ENCODE measurements around the gene TBCD.
A peak's percentile ranks its signal among the peaks of the same experiment; 100 is the strongest.

TBCD gene

GRCh38 chr17:82858376-82859126, 106.7 kb downstream of the TBCD start:
- no peak for DNase-seq (ENCODE audit: low read depth)

DNA sequence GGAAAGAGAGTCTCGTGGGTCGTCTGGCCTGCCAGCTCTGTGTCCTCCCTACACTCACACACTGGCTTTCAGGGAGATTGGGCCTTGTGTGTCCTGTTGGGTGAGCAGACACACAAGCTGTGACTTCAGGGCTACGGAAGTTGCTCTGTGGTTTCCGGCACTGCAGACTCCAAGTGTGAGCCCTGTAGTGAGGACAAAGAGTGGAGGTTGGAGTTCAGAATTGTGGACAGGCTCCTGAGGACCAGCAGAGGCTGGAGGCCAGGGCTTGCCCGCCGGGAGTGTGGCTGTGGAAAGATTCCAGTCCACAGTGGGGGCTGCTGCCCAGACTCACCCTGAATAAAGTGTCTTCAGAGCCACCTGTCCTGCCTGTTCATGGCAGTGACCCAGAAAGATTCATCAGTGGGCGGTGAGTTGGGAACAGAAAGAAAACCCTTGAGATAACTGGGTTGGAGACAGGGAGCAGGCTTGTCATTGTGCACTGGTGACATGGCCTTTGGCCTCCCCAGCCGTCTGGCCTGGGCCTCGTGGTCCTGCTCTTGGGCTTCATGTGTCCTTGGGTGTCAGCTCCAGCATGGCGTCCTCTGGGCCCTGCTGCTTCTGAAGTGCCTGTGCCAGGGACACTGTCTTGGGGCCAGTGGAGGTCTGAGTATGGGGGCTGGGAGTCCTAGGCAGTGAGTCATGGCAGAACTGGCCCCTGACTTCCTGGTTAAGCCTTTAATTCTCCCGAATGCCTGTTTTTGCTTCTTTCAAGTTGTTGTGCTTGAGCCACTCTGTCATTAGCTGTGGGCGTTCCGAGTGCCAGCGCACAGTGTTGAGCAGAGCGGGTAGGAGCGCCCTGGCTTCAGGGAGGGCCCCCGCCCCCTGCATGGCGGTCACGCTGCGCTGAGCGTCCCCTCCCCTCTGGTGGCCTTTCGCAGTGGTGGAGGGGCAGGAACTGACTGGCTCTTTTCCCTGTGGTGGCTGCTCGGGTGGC, 107.9 kb downstream of the TBCD start:
- DNase-seq (ENCODE audit: low read depth) = no peak

DNA sequence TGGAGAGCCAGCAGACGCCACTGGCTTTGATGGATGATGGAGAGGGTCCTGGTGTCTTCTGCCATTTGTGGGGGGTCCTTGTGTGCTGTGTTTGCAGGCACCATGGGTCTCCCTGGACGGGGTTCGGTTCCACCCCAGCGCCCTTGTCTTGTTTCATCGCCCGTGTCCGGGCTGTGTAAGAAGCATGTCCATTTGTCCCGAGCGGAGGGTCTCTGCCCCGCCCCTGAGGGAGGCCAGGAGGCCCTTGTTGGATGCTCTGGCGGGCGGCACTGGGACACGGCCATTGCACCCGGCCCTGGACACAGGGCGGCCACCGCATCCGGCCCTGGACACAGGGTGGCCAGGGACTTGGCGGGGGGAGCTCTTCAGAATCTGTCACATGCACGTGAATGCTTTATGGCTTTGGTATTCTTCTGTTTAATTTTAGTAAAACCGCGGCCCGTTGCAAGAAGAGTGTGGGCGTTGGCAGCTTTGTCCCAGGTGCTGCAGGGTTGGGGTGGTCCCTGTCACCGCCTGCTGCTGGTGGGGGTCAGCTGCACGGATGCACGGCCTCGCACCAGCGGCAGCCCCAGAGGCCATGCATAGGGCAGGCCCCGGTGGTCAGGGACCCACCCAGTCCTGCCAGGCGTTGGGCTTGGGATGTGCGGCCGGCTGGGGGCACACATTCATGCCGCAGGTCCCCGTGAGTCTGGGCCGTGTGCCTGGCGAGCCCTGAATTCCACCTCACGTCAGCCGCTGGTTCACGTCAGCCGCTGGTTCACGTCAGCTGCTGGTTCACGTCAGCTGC, 108.9 kb downstream of the TBCD start:
- DNase-seq (ENCODE audit: low read depth) = no peak

GRCh38 chr17:82861393-82861775, 109.5 kb downstream of the TBCD start:
- DNase-seq (ENCODE audit: low read depth) = no peak

- DNase-seq (ENCODE audit: low read depth) = no peak
Observed at GRCh38 chr17:82862191-82862590, 110.3 kb downstream of the TBCD start.

DNA sequence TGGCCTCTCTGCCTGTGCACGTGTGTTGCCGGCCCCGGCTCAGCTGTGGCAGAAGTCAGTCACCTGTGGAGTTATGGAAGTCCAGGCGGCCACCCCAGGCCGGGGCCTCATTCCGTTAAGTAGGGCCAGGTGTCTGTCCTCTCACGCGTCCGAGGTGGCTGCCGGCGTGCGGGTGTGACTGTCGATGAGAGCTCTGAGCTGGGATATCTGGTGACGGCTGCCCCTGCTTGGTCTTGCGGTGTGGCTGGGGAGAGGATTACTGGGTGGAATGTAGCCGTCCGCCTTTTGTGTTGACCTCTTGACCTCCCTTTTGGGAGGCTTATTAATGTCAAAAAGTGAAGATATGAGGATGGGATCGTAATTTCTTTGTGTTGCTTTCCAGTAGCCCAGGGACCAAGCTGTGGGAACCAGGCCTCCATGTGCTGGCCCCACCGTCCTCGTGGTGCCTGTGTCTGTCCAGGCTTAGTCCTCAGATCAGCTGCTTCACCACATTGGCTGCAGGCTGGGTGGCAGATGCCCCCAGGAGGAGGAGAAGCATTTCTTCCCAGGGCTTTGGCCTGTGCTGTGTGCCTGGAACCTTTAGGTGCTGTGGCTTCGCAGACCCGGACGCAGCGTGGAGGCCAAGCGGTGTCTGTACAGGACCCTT, 111.0 kb downstream of the TBCD start:
- no peak for DNase-seq (ENCODE audit: low read depth)

DNA sequence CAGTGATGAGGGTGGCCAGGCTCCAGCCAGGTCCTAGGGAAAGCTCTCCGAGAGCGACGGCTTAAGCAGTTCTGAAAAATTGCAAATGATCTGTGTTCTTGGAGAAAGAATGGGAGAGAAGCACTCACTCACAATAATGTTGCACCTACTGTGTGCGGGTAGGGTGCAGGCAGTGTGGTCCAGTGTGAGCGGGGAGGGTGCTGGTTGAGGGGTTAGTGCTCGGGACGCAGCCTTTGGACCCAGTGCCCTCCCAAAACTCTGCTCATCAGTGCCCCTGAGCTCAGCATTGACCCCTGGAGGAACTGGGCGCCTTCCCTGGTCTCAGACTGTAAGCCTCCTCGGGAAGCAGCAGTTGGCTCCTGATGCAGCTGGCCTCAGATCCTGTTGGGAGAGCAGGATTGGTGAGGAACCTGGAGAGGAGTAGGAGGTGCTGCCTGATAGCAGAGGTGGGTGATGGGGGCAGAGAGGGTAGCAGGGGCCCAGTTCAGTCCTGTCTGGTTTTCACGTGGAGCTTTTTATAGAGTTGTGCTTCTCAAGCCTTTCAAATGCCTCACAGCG, 111.6 kb downstream of the TBCD start:
- no peak for DNase-seq (ENCODE audit: low read depth)

DNA sequence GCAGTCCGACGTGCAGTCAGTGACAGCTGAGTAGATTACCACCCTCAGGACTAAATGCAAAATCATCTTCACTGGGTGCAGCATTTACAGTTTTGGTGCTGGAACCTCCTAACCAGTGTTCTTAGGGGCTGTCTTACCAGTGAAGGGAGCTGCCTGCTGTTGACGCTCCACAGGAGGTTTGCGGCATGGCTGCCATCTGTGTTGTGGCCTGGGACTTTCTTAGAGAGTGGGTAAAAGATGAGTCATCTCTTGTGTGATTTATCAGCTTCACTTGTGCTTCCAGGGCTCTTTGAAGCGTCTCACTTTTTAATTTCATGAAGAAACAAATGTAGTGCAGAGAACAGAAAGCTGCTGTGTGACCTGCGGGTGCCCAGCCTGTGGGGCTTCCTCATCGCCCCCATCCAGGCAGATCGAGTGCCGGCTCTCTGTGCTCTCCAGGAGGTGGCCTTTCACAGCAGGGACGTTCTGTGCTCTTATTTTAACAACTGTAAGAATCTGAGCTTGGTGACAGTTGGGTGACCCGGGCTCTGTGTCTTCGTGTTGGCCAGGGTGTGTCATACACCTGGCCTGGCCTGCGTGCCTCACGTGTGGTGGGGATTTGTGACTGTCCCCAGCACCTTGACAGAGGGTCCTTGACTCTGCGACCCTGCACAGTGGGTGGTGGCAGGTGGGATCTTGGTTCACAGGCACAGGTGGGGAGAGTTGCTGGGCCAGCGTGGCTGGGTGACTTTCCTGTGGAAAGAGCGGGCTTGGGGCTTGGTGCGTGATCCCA, 112.3 kb downstream of the TBCD start:
- peak; percentile 55 for DNase-seq (ENCODE audit: low read depth)

GRCh38 chr17:82864713-82865248, 112.9 kb downstream of the TBCD start:
- no peak for DNase-seq (ENCODE audit: low read depth)

- DNase-seq (ENCODE audit: low read depth) = no peak
Observed at GRCh38 chr17:82865274-82865673, 113.4 kb downstream of the TBCD start.

DNA sequence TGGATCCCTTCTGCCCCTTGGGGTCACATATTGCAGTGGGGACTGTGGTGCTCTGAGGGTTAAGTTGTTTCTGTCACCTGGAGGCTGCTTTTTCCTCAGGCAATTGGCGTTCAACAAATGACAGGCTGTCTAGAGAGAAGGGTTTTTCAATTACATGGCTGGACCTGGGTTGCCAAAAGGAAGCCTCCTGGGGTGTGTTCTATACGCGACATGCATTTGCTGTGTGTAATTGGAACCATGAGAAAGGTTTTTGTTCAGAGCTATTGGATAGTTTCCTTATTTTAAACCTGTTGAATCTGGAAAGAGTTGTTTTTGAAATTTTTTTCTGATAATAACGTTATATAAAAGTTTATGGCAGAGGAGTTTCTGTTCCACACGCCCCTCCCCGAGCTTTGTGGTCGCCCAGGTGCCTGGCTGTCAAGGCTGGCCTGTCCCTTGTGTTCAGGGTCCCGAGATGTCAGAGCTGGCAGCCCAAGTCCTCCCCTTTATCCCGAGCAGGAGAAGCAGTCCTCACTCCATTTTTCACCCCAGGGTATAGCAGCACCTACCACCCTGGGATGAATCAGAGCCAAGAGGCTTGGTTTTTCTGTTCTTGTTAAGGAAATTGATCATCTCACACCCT, 114.0 kb downstream of the TBCD start:
- no peak for DNase-seq (ENCODE audit: low read depth)

- DNase-seq (ENCODE audit: low read depth) = no peak
Observed at GRCh38 chr17:82866590-82867191, 114.8 kb downstream of the TBCD start.

DNA sequence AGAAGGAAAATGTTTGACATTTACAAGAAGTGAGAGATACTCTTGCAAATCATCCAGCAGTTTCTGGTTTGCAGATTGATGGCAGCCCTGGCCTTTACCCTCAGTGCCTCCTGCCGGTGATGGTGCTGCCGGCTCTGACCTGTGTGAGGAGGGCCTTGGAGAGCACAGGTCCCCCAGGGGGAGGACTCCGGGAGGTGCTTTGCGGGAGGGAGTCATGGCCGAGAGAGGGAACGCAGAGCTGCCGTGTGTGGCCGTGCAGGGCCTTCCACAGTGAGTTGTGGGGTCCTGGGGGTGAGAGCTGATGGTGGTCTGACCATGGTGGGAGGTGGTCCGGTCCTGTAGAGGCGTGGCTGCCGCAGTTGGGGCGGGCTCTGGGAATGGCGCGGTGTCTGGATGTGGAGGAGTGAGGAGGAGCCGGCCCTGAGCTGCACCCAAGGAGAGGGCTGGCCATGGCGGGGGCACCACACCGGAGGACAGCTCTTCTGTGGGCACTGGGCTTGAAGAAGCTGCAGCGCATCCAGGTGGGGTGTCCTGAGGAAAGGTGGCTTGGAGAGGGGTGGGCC, 116.0 kb downstream of the TBCD start:
- DNase-seq (ENCODE audit: low read depth) = no peak

- no peak for DNase-seq (ENCODE audit: low read depth)
Observed at GRCh38 chr17:82868715-82869131, 116.9 kb downstream of the TBCD start.

DNA sequence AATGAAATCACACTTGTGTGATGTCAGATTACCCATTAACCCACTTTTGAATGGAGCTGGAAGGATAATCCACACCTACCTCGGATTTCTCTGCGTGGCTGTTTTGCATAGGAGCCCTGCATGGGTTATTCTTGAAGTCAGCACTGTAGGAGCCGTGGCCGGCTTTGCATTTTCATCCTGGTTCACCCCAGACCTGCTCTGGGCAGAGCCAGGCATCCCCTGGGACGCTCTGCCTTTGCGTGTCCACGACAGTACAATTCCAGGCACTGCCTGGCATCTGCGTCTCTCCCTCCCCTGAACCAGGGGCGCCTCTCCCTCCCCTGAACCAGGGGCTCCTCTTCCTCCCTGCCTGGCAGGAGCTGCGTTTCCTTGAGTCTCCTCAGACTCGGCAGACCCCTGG, 117.7 kb downstream of the TBCD start:
- DNase-seq (ENCODE audit: low read depth) = no peak

DNA sequence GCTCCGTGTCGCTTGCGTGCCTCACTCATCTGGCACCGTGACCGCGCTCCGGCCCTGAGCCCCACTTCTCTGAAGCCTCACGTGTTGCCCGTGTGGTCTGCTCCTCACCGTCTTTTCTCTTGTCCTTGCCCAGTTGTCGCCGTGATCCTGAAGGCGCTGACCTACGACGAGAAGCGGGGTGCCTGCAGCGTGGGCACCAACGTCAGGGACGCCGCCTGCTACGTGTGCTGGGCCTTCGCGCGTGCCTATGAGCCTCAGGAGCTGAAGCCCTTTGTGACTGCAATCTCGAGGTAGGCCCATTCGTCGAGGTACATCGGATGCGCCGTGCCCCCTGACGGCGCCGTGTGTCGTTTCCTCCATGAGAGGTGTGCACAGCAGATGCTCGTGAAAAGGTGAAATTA, 118.2 kb downstream of the TBCD start:
- DNase-seq (ENCODE audit: low read depth) = no peak

- DNase-seq (ENCODE audit: low read depth) = no peak
Observed at GRCh38 chr17:82870541-82870940, 118.7 kb downstream of the TBCD start.

- no peak for DNase-seq (ENCODE audit: low read depth)
Observed at GRCh38 chr17:82871056-82871775, 119.4 kb downstream of the TBCD start.

All from GM04503 (cell line).